ENCODE results near the gene FLNB. TPM values are rescaled to one million over a fixed set of nuclear protein-coding genes. Genes with fewer than 3 reads are reported as not detected.
A peak's percentile ranks its signal among the peaks of the same experiment; 100 is the strongest.

FLNB gene
- total and polyA plus RNA-seq, 2 of the 13 experiments (the other 11 are each of a cell fraction or from before 2014, with no cell fraction given): 106 to 130 TPM

DNA sequence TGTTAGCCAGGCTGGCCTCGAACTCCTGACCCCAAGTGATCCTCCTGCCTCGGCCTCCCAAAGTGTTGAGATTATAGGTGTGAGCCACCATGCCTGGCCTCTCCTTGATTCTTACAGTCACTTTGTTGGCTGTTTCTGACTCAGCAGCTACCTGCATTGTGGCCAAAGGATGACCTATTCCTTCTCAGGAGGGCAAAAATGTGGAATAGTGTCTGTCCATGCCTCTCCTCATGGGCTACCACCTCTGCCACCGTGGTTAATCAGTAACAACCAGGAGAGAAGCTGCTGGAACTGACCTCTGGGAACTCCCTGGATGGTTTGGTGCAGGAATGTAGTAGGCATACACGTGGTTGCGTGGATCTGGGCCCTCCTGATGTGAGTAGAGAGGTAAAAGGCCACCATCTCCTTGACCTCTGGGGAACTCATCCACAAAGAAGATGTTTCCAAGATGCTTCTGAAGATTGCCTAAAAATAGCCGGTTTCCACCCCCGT lies 63.3 kb downstream of the FLNB start (continued):
- TF ChIP-seq, protein P1, sequence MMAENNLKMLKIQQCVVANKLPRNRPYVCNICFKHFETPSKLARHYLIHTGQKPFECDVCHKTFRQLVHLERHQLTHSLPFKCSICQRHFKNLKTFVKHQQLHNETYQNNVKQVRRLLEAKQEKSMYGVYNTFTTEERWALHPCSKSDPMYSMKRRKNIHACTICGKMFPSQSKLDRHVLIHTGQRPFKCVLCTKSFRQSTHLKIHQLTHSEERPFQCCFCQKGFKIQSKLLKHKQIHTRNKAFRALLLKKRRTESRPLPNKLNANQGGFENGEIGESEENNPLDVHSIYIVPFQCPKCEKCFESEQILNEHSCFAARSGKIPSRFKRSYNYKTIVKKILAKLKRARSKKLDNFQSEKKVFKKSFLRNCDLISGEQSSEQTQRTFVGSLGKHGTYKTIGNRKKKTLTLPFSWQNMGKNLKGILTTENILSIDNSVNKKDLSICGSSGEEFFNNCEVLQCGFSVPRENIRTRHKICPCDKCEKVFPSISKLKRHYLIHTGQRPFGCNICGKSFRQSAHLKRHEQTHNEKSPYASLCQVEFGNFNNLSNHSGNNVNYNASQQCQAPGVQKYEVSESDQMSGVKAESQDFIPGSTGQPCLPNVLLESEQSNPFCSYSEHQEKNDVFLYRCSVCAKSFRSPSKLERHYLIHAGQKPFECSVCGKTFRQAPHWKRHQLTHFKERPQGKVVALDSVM (CRISPR knock-in tag; IDR thresholded peaks at IDR 0.05): peak; percentile 98
- no peak for TF ChIP-seq NR1H2 (CRISPR knock-in tag; IDR thresholded peaks at IDR 0.05; ENCODE audit: borderline replicate concordance, low read depth)
- TF ChIP-seq ZFY (CRISPR knock-in tag; IDR thresholded peaks at IDR 0.05): peak; percentile 24; the same call in 1 of the 2 replicates
- peak; percentile 75 for TF ChIP-seq ADNP (CRISPR knock-in tag; IDR thresholded peaks at IDR 0.05)
- TF ChIP-seq PCBP2 (optimal IDR thresholded peaks at IDR 0.05; ENCODE audit: low read depth, low read length, poor library complexity, severe bottlenecking): no peak
- TF ChIP-seq ONECUT2 (CRISPR knock-in tag; IDR thresholded peaks at IDR 0.05): no peak
- no peak for TF ChIP-seq ZSCAN31 (CRISPR knock-in tag; IDR thresholded peaks at IDR 0.05; ENCODE audit: low read depth)
- no peak for TF ChIP-seq XRCC5 (optimal IDR thresholded peaks at IDR 0.05; ENCODE audit: low read length)
- no peak for TF ChIP-seq FOXO1 (CRISPR knock-in tag; IDR thresholded peaks at IDR 0.05)
- no peak for TF ChIP-seq ZNF577 (CRISPR knock-in tag; IDR thresholded peaks at IDR 0.05; ENCODE audit: borderline replicate concordance, low read depth)
- no peak for TF ChIP-seq HIVEP1 (CRISPR knock-in tag; IDR thresholded peaks at IDR 0.05)
- TF ChIP-seq ATF2 (CRISPR knock-in tag; IDR thresholded peaks at IDR 0.05): peak; percentile 50; the same call in 1 of the 2 replicates
- TF ChIP-seq ZNF562 (CRISPR knock-in tag; IDR thresholded peaks at IDR 0.05; ENCODE audit: borderline replicate concordance): peak; percentile 18; the same call in 1 of the 2 replicates
- TF ChIP-seq TRAFD1 (CRISPR knock-in tag; IDR thresholded peaks at IDR 0.05; ENCODE audit: borderline replicate concordance): no peak
- peak; percentile 90 for TF ChIP-seq ZSCAN9 (CRISPR knock-in tag; IDR thresholded peaks at IDR 0.05; ENCODE audit: borderline replicate concordance)
- TF ChIP-seq MAF1 (CRISPR knock-in tag; IDR thresholded peaks at IDR 0.05; ENCODE audit: borderline replicate concordance): no peak
- no peak for TF ChIP-seq ZNF564 (CRISPR knock-in tag; IDR thresholded peaks at IDR 0.05)
- no peak for TF ChIP-seq ZNF512B (CRISPR knock-in tag; IDR thresholded peaks at IDR 0.05; ENCODE audit: borderline replicate concordance)
- no peak for TF ChIP-seq ZBTB7A (CRISPR knock-in tag; IDR thresholded peaks at IDR 0.05)
- TF ChIP-seq ZNF232 (CRISPR knock-in tag; IDR thresholded peaks at IDR 0.05; ENCODE audit: borderline replicate concordance): no peak
- TF ChIP-seq SATB2 (CRISPR knock-in tag; IDR thresholded peaks at IDR 0.05): 0 out of 2 replicates have a peak, but pooled peaks have one; percentile 56
- TF ChIP-seq, protein P2, sequence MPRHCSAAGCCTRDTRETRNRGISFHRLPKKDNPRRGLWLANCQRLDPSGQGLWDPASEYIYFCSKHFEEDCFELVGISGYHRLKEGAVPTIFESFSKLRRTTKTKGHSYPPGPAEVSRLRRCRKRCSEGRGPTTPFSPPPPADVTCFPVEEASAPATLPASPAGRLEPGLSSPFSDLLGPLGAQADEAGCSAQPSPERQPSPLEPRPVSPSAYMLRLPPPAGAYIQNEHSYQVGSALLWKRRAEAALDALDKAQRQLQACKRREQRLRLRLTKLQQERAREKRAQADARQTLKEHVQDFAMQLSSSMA (CRISPR knock-in tag; IDR thresholded peaks at IDR 0.05): no peak
- TF ChIP-seq RBM22 (optimal IDR thresholded peaks at IDR 0.05; ENCODE audit: low read length): no peak
